ENCODE results near the gene MIB1. TPM values are rescaled to one million over a fixed set of nuclear protein-coding genes. Genes with fewer than 3 reads are reported as not detected.
"Not testable (repeated sequence)": the region's sequence is repeated elsewhere in the genome, so short reads cannot be mapped to it uniquely, and the experiment has no call there.

The MIB1 gene
- total RNA-seq, 2 donors from 2014 or later, result 39.0 to 45.1 TPM

DNA sequence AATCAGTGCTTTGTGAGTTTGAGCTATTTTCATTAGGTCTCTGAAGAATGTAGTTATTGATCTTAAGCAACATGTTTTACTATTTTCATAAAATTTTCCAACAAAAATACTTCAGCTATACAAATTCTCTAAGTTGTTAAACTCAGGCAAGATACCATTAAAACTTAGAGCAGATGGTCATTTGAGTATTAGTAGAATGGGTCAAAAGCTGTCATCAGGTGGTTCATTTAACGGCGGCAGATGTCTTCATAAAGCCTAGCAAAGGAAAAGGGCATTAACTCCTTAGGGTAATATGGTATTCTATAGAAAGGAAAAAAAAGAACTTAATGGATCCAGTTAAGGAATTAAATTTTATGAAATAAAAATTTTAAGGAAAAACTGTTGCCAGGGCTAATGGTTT is 19.2 kb downstream of the MIB1 start:
- Mint-ChIP-seq H3K4me1 (peaks cover 24% of the 10 kb centered on the region), H3K4me3 (no peak overlapping the region), H3K36me3 (ENCODE audit: low read depth) (no peaks in the 10 kb centered on the region), H3K27me3 (no peaks in the 10 kb centered on the region), H3K27ac (no peak overlapping the region)
- H3K9me3 ChIP-seq (ENCODE audit: control insufficient read depth, low read length, poor library complexity, severe bottlenecking), result no peaks in the 10 kb centered on the region
- no peak for ATAC-seq
- DNase-seq, result no peak

DNA sequence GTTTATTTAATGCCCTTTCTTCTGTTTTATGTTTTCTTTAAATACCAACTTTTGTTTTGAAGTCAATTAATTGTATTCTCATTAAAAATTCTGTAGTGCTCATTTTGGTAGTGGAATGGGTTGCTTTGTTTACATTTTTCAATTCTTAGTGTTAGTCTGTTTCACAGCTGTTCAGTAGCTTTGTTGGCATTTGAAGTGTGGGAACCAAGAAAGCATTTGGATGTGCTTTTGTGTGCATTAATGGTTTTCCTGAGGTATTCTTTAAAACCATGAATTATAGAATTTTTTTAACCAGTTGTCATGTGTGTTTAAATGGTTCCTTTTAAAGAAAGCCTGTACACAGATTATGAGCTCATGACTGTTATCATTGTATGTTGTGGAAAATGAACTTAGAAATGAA is 19.7 kb downstream of the MIB1 start:
- Mint-ChIP-seq H3K27ac (no peak overlapping the region), H3K27me3 (no peaks in the 10 kb centered on the region), H3K4me1 (peaks cover 22% of the 10 kb centered on the region), H3K4me3 (no peak overlapping the region), H3K36me3 (ENCODE audit: low read depth) (no peaks in the 10 kb centered on the region)
- ATAC-seq (no peak), DNase-seq (no peak)
- no peaks in the 10 kb centered on the region for H3K9me3 ChIP-seq (ENCODE audit: control insufficient read depth, low read length, poor library complexity, severe bottlenecking)

DNA sequence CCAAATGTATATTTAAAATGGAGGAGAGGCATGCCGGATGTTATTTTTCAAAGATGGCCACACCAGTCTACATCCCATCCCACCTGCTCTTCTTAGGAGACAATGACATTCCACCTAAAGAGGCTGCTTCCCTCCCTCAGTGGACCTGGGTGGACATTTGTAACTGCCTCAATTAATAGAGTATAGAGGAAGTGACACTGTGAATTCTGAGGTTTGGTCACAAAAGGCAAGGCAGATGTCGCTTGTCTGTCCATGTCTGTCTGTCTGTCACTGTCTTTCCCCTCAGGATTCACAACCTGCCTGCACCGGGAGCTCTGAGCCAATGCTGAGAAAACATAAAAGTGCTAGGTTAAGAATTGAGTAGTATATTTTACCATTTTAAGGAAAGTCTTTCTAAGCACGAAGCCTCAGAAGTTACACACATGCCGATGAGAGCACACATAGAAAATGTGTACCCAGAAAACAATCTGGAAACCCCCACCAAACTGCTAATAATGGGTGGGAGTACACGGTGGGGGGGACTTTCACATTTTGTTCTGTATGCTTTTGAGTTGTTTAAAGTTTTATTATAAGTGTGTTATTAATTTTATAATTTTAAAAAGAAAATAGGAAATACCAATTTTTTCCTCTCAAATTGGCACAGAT is 21.0 kb downstream of the MIB1 start:
- no peak overlapping the region for H3K27ac Mint-ChIP-seq
- no peaks in the 10 kb centered on the region for H3K27me3 Mint-ChIP-seq
- no peak overlapping the region for H3K4me3 Mint-ChIP-seq
- DNase-seq, result no peak
- H3K4me1 Mint-ChIP-seq, result peaks cover 31% of the 10 kb centered on the region
- H3K36me3 Mint-ChIP-seq (ENCODE audit: low read depth), result peaks cover 3% of the 10 kb centered on the region
- no peak for ATAC-seq
- no peaks in the 10 kb centered on the region for H3K9me3 ChIP-seq (ENCODE audit: control insufficient read depth, low read length, poor library complexity, severe bottlenecking)

DNA sequence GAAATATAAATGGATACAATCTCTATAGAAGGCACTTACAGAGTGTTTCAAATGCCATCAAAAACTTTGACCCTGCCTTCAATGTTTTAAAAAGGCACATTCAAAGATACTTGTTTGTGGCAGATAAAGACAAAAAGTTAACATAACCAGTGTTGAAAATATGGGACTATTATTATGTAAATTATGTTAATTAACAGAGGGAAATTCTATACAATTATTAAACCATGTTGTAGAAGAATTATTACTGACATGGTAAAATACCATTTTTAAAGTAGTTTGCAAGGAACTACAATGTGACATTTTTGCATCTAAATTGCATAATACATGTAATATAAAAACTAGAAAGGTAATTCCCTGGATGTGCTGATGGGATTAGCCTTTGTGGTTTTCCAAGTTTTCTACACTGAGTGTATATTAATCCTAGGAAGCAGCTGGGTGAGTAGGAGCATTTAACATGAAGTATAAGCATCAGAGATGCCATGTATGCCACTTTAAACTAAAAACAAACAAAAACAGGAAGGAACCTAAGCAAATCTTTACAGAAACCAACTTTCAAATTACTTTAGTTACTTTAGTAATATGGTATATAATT is 21.7 kb downstream of the MIB1 start:
- DNase-seq, result no peak
- Mint-ChIP-seq H3K27ac (no peak overlapping the region), H3K27me3 (no peaks in the 10 kb centered on the region), H3K4me1 (peaks cover 31% of the 10 kb centered on the region), H3K36me3 (ENCODE audit: low read depth) (peaks cover 5% of the 10 kb centered on the region), H3K4me3 (no peak overlapping the region)
- ATAC-seq, result no peak
- H3K9me3 ChIP-seq (ENCODE audit: control insufficient read depth, low read length, poor library complexity, severe bottlenecking), result no peaks in the 10 kb centered on the region

DNA sequence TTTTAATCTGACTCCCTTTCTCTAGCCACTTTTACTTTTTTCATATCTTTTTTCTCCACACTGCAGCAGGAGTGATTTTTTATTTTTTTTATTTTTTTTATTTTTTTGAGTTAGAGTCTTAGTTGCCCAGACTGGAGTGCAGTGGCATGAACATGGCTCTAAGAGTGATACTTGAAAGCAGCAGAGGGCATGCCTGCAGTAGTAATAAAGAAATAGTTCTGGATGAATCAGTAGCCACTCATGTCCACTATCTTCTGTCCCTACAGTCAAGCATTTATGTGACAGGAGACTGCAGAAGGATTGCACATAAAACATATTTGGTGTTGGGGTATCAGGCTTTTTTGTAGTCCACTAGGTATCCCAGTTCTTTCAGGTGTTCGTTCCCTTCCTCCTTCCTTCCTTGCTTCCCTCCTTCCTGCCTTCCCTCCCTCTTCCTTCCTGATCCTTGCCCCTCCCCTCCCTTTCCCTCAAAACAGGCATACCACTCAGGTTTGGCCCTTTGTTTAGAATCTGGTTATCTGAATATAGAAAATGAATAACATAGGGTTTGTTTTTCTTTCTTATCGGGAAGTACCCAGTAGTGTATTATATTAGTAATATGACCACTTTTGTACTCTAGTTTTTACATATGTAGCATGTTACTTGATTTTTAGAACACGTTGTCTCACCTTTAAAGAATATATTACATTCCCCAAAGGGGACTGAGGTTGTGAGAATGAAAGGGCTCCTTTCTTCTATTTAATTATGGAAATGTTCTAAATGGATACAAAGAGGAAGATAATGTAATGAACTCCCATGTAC is 23.5 kb downstream of the MIB1 start:
- ATAC-seq (no peak), DNase-seq (no peak)
- H3K4me1 Mint-ChIP-seq, result peaks cover 32% of the 10 kb centered on the region
- H3K27me3 Mint-ChIP-seq, result no peaks in the 10 kb centered on the region
- peaks cover 6% of the 10 kb centered on the region for H3K36me3 Mint-ChIP-seq (ENCODE audit: low read depth)
- no peak overlapping the region for H3K4me3 Mint-ChIP-seq
- no peak overlapping the region for H3K27ac Mint-ChIP-seq
- no peaks in the 10 kb centered on the region for H3K9me3 ChIP-seq (ENCODE audit: control insufficient read depth, low read length, poor library complexity, severe bottlenecking)

DNA sequence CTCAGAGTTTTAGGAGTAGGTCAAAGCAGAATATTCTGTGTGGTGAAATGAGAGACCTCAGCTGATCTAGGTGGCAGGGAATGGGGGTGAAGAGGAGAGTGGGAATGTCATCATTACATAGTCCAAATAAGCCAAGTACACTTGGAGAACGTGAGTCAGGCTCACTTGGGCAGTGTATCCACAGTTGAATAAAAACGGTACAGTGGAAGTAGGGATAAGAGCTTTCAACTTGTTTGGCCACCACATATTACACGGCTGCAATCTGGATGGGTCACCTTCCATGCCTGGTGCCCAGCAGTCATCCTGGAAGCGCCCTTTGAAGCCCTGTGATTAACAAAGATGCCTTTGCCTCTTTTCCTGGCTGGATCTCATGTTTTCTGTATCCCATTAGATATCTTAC is 28.6 kb downstream of the MIB1 start:
- H3K9me3 ChIP-seq (ENCODE audit: control insufficient read depth, low read length, poor library complexity, severe bottlenecking), result no peaks in the 10 kb centered on the region
- Mint-ChIP-seq H3K27me3 (no peaks in the 10 kb centered on the region), H3K4me3 (no peak overlapping the region), H3K27ac (no peak overlapping the region), H3K36me3 (ENCODE audit: low read depth) (peaks cover 10% of the 10 kb centered on the region), H3K4me1 (peaks cover 12% of the 10 kb centered on the region)
- no peak for DNase-seq
- no peak for ATAC-seq

DNA sequence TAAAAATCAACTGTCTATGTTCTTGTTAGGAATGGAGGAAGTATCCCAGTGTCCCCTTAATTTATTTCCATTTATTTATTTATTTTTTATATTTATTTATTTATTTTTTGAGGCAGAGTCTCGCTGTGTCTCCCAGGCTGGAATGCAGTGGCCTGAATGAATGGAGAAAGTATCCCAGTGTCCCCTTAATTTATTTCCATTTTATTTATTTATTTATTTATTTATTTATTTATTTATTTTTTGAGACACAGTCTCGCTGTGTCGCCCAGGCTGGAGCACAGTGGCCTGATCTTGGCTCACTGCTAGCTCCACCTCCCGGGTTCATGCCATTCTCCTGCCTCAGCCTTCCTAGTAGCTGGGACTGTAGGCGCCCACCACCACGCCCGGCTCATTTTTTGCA is 34.1 kb downstream of the MIB1 start:
- Mint-ChIP-seq H3K27ac (no peak overlapping the region), H3K36me3 (ENCODE audit: low read depth) (peaks cover 5% of the 10 kb centered on the region), H3K4me1 (peaks cover 5% of the 10 kb centered on the region), H3K4me3 (no peak overlapping the region), H3K27me3 (no peaks in the 10 kb centered on the region)
- ATAC-seq (no peak), DNase-seq (no peak)
- no peaks in the 10 kb centered on the region for H3K9me3 ChIP-seq (ENCODE audit: control insufficient read depth, low read length, poor library complexity, severe bottlenecking)

DNA sequence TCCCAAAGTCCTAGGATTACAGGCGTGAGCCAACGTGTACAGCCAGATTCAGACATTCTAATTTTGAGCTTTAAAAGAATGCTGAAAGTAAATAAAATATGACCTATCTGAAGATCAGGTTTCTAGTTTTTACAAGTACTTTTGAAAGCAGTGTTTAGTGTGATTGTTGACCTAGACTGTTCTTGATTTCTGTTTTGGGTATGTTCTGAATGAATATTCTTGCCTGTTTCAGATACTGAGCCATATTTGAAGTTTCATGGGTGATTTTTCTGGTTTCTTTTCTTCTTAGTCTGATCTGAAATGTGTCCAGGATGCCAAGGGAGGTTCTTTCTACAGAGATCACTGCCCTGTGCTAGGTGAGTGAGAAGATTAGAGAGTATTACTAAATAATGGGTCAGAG is 37.2 kb downstream of the MIB1 start:
- H3K9me3 ChIP-seq (ENCODE audit: control insufficient read depth, low read length, poor library complexity, severe bottlenecking), result no peaks in the 10 kb centered on the region
- Mint-ChIP-seq H3K27me3 (no peaks in the 10 kb centered on the region), H3K4me1 (peaks cover 14% of the 10 kb centered on the region), H3K27ac (no peak overlapping the region), H3K4me3 (no peak overlapping the region), H3K36me3 (ENCODE audit: low read depth) (peaks cover 12% of the 10 kb centered on the region)
- DNase-seq (no peak), ATAC-seq (no peak)

DNA sequence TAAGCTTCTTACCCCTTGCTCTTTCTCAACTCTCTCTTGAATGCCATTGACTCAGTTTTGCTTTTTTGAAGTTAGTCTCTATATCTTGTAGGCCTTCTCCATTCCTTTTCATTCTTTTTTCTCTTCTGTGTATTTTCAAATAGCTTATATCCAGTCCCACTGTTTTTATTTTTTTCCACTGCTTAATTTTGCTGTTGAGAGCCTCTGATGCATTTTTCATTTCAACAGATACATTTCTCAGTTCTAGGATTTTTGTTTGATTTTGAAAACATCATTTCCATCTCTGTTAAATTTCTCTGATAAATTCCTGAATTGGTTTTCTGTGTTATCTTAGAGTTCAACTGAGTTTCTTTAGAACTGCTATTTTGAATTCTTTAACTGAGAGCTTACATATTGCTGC is 45.9 kb downstream of the MIB1 start:
- no peak overlapping the region for H3K4me3 Mint-ChIP-seq
- no peak for DNase-seq
- peaks cover 5% of the 10 kb centered on the region for H3K4me1 Mint-ChIP-seq
- no peak overlapping the region for H3K27ac Mint-ChIP-seq
- no peaks in the 10 kb centered on the region for H3K27me3 Mint-ChIP-seq
- ATAC-seq, result no peak
- H3K9me3 ChIP-seq (ENCODE audit: control insufficient read depth, low read length, poor library complexity, severe bottlenecking), result no peaks in the 10 kb centered on the region
- H3K36me3 Mint-ChIP-seq (ENCODE audit: low read depth), result peaks cover 28% of the 10 kb centered on the region

DNA sequence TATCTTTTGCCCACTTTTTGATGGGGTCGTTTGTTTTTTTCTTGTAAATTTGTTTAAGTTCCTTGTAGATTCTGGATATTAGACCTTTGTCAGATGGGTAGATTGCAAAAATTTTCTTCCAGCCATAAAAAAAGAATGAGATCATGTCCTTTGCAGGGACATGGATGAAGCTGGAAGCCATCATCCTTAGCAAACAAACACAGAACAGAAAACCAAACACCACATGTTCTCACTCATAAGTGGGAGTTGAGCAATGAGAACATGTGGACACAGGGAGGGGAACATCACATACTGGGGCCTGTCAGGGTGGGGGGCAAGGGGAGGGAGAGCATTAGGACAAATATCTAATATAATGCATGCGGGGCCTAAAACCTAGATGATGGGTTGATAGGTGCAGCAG is 55.5 kb downstream of the MIB1 start:
- H3K9me3 ChIP-seq (ENCODE audit: control insufficient read depth, low read length, poor library complexity, severe bottlenecking); DNase-seq; H3K27me3 Mint-ChIP-seq; H3K4me3 Mint-ChIP-seq; ATAC-seq; H3K27ac Mint-ChIP-seq: not testable (repeated sequence)
- peaks cover 31% of the 10 kb centered on the region for H3K4me1 Mint-ChIP-seq
- H3K36me3 Mint-ChIP-seq (ENCODE audit: low read depth), result peaks cover 14% of the 10 kb centered on the region

DNA sequence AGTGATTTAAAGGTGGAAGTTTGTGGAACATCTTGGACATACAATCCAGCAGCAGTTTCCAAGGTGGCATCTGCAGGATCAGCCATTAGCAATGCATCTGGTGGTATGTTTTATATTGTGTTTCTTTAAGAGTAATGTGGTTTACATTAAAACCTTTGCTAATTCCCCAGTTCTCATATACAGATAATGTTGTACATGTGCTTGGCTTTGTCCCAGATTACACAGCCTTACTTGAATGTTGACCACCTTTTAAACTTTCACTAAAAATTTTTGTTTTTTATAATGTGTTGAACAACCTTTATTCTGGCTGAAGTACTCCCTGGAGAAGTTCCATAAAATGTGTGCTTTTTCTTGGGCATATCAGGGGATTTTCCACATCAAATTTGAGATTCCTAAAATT is 57.5 kb downstream of the MIB1 start:
- H3K4me3 Mint-ChIP-seq, result no peak overlapping the region
- no peak overlapping the region for H3K27ac Mint-ChIP-seq
- H3K27me3 Mint-ChIP-seq, result no peaks in the 10 kb centered on the region
- H3K9me3 ChIP-seq (ENCODE audit: control insufficient read depth, low read length, poor library complexity, severe bottlenecking), result no peaks in the 10 kb centered on the region
- peaks cover 19% of the 10 kb centered on the region for H3K36me3 Mint-ChIP-seq (ENCODE audit: low read depth)
- peaks cover 27% of the 10 kb centered on the region for H3K4me1 Mint-ChIP-seq
- ATAC-seq, result no peak
- no peak for DNase-seq

DNA sequence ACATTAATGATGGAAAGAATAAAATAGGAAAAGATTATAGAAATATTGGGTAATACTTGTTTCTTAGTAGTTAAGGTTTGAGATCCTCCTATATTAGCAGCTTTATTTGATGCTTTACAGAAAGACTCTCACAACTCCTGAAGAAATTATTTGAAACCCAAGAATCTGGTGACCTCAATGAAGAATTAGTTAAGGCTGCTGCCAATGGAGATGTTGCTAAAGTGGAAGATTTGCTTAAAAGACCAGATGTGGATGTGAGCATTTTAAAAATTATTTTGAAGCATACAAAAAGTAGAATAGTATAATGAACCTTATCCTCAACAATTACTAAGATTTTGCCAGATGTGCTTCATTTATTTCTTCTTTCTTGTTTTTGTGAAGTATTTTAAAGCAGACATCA is 59.1 kb downstream of the MIB1 start:
- no peaks in the 10 kb centered on the region for H3K9me3 ChIP-seq (ENCODE audit: control insufficient read depth, low read length, poor library complexity, severe bottlenecking)
- DNase-seq (no peak), ATAC-seq (no peak)
- peak overlapping the region; percentile 41 for H3K27ac Mint-ChIP-seq
- no peak overlapping the region for H3K4me3 Mint-ChIP-seq
- H3K4me1 Mint-ChIP-seq, result peaks cover 21% of the 10 kb centered on the region
- H3K36me3 Mint-ChIP-seq (ENCODE audit: low read depth), result peaks cover 21% of the 10 kb centered on the region
- no peaks in the 10 kb centered on the region for H3K27me3 Mint-ChIP-seq

DNA sequence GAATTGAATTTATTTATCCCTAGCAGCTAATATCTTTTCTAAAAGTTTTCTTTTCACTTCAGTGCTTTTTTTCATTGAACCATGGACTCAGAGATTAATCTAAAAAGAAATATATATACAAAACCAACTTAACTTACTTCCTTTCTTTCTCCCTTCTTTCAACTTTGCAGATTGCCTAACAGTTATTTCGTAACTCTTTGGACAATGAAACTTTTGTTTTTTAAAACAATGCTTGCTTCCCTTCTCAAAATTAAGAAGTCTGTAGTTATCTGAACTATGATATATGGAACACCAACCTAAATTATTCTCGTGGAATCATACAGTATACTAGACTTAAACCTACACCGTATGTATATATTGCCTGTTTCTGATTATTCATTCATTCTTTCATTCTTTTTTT is 62.9 kb downstream of the MIB1 start:
- Mint-ChIP-seq H3K4me3 (no peak overlapping the region), H3K27ac (no peak overlapping the region), H3K36me3 (ENCODE audit: low read depth) (peaks cover 14% of the 10 kb centered on the region), H3K27me3 (no peaks in the 10 kb centered on the region), H3K4me1 (peaks cover 10% of the 10 kb centered on the region)
- DNase-seq, result no peak
- no peaks in the 10 kb centered on the region for H3K9me3 ChIP-seq (ENCODE audit: control insufficient read depth, low read length, poor library complexity, severe bottlenecking)
- ATAC-seq, result no peak

Measured in T-helper 17 cell (primary cell).